ENCODE measurements around the gene CDH4. TPM values are rescaled to one million over a fixed set of nuclear protein-coding genes. Genes with fewer than 3 reads are reported as not detected.

Gene CDH4
- total RNA-seq, 6 experiments from 2014 or later, result 5.8 to 12.8 (median 10.9) TPM

DNA sequence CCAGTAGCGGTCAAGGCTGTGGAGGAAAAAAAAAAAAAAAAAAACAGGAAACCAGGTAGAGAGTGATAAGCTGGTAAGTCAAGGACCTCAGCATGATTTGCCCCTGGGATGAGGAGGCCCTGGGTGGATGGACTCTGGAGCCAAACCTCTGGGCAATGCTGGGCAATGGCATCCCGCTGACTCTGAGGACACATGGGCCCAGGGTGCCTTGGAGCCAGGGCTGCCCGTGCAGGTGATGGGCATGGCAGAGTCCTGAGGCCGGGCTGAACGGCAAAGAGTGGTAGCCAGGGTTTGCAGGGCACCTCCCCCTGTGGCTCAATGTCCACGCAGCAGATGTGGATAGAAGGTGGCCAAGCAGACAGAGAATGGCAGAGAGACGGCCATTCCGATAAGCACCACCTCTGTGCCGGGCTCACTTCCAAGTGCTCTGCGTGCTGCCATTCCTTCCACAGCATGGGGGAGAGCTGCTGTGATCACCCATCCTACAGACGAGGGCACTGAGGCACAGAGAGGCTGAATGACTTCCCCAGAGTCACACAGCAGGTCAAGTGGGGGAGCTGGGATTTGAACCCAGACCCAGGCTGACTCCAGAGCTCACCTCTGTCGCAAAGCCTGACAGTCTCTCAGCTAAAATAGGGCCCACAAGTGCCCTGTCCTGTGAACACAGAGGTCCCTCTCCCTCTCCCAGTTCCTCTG, 353.9 kb downstream of the CDH4 start:
- TF ChIP-seq, protein P1, sequence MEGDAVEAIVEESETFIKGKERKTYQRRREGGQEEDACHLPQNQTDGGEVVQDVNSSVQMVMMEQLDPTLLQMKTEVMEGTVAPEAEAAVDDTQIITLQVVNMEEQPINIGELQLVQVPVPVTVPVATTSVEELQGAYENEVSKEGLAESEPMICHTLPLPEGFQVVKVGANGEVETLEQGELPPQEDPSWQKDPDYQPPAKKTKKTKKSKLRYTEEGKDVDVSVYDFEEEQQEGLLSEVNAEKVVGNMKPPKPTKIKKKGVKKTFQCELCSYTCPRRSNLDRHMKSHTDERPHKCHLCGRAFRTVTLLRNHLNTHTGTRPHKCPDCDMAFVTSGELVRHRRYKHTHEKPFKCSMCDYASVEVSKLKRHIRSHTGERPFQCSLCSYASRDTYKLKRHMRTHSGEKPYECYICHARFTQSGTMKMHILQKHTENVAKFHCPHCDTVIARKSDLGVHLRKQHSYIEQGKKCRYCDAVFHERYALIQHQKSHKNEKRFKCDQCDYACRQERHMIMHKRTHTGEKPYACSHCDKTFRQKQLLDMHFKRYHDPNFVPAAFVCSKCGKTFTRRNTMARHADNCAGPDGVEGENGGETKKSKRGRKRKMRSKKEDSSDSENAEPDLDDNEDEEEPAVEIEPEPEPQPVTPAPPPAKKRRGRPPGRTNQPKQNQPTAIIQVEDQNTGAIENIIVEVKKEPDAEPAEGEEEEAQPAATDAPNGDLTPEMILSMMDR (IDR thresholded peaks at IDR 0.05), result no peak
- H3K27ac Mint-ChIP-seq, result no peak overlapping the region
- no peak for DNase-seq
- peaks cover 3% of the 10 kb centered on the region for H3K27me3 Mint-ChIP-seq (ENCODE audit: insufficient read depth)
- peaks cover 14% of the 10 kb centered on the region for H3K36me3 Mint-ChIP-seq (ENCODE audit: low read depth)
- no peak overlapping the region for H3K4me3 Mint-ChIP-seq
- H3K4me1 Mint-ChIP-seq (ENCODE audit: low read depth), result no peaks in the 10 kb centered on the region
- H3K9me3 Mint-ChIP-seq, result peaks cover 53% of the 10 kb centered on the region

DNA sequence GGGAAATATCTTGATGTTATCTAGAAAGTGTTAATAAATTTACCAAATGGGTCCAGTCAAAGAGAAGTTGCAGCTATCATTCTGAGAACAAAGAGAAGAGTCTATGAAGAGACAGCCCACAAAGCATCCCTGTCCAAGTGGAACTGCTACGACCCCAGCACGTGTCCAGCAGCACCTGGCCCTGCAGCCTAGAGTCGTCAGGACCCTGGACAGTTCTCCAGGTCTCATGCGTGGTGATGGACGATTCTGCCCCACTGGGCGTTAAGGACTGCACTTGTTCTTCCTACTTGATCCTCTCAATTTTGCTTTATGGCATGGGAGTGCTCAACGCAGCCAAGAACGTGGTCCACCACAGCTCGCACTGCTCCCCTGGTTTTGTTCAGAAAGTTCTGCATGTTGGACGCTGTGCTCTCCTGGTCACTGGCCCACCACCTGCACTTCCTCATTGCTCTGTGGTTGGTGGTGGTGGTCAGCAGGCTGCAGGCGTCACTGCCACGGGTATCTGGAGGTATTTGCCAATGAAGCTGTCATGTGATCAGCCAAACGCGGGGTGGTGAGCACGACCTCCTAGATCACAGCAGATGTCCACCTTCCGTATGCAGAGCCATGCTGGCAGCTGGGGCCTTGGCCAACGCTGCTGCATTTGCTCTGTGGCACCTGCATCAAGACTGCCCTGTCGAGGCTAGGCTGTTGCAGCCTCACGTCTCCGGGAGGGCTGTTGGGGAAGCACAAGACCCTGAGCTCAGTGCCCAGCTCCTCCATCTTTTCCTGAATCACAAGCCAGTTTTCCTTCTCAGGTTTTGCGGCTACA, 356.4 kb downstream of the CDH4 start:
- peaks cover 9% of the 10 kb centered on the region for H3K36me3 Mint-ChIP-seq (ENCODE audit: low read depth)
- H3K4me1 Mint-ChIP-seq (ENCODE audit: low read depth), result no peaks in the 10 kb centered on the region
- peaks cover 48% of the 10 kb centered on the region for H3K9me3 Mint-ChIP-seq
- DNase-seq, result no peak
- TF ChIP-seq, protein P1 (IDR thresholded peaks at IDR 0.05), result no peak
- H3K27me3 Mint-ChIP-seq (ENCODE audit: insufficient read depth), result peaks cover 3% of the 10 kb centered on the region; the same call in 1 of the 2 replicates
- H3K27ac Mint-ChIP-seq, result no peak overlapping the region
- no peak overlapping the region for H3K4me3 Mint-ChIP-seq

DNA sequence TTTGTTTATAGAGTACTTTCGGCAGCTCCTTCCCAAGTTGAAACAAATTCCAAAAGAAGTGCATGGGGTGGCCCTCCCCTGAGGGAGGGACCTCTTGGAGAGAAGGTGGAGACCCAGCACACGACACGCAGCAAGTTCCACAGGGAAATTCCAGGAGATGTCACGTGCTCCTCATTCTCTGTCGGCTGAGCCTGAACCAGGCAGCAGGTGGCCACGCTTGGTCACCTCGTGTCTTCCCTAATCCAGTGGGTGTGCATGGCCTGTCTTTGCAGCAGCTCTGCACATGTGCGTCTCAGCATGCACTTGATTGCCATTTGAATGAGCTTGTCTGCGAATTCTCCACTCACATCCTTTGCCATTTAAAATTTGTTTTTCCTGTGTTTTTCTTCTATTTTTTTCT, 357.4 kb downstream of the CDH4 start:
- TF ChIP-seq, protein P1 (IDR thresholded peaks at IDR 0.05), result no peak
- H3K27me3 Mint-ChIP-seq (ENCODE audit: insufficient read depth), result peaks cover 3% of the 10 kb centered on the region; the same call in 1 of the 2 replicates
- peaks cover 38% of the 10 kb centered on the region for H3K9me3 Mint-ChIP-seq
- peaks cover 4% of the 10 kb centered on the region for H3K36me3 Mint-ChIP-seq (ENCODE audit: low read depth)
- no peaks in the 10 kb centered on the region for H3K4me1 Mint-ChIP-seq (ENCODE audit: low read depth)
- no peak overlapping the region for H3K4me3 Mint-ChIP-seq
- no peak for DNase-seq
- H3K27ac Mint-ChIP-seq, result no peak overlapping the region

DNA sequence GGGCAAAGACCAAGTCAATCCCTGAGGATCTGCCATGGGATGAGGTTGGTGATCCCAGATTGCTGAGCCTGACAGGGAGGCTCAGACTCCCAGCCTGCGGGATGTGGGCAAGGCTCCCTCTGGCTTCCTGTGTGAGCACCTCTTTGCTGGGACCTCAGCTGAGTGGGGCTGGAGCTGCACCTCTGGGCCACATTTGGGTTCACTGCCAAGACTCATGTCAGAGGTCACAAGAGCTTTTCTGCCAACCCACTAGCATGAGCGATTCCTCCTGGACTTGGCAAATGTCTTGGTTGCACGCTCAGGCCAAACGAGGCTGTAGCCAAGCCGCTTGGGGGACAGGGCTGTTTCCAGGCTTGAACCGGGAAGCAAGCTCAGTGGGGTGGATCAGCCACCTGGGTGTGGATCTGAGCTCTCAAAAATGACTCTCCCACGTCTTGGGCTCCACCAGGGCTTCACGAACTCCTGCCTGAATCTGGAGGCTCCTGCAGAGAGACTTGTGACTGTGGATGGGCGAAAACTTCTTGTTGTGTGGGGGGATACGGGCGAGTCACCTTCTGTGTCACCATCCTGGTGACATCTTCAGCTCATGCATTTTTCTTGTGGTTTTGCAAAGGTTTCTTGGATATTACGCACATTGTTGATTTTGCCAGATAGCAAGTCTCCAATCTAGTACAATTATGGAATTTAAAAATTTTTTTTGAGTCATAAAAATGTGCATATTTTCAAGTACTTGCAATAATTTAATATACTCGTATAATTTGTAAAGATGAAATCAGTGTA, 359.5 kb downstream of the CDH4 start:
- H3K9me3 Mint-ChIP-seq, result peaks cover 30% of the 10 kb centered on the region
- H3K27me3 Mint-ChIP-seq (ENCODE audit: insufficient read depth), result peaks cover 3% of the 10 kb centered on the region; the same call in 1 of the 2 replicates

More for the DNA sequence above, 359.5 kb downstream of the CDH4 start:
- Mint-ChIP-seq H3K4me1 (ENCODE audit: low read depth) (no peaks in the 10 kb centered on the region), H3K27ac (no peak overlapping the region), H3K4me3 (no peak overlapping the region), H3K36me3 (ENCODE audit: low read depth) (no peaks in the 10 kb centered on the region)
- DNase-seq, result no peak
- TF ChIP-seq, protein P1 (IDR thresholded peaks at IDR 0.05), result no peak
